GM15510 (cell line): Measurements from ENCODE around the gene TACR2.

ENCODE experiments used
- POLR2A ChIP-seq: IDR thresholded peaks from 3 replicates; pipeline ENCODE4 v1.6.1; 2011; ENCODE audit warnings: borderline replicate concordance; ENCODE audit not compliant: insufficient read length; ENCODE audit errors: extremely low read depth

Gene TACR2

DNA sequence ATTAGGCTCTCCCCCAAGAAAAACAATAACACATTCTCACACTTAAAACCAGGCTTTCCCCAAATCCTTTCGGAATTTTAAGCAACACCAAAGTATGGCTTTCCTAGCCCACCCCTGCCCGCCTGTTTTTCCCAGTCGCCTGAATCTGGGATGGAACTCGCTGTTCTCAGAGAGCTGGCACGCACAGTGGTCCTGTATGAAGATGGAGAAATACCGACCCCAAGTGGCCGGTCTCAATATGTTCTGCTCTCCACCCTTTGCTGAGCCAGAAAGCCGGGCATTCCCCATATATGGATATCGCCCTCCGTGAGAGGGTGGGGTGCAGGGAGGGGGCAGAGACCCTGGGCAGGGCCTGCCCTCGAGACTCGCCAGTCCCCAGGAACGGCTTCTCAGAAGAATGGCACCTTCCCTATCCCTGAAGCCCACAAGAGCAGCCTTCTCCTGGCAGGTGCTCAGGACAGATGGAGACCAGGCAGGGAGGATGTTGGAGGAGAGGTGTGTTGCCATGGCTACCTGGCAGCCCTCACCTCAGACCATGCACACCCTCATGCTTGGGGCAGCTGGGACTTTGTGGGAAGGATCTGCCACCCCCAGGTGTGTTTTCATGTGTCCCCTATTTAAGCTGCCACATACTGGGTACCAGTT is 3.4 kb downstream of the TACR2 start:
- TF ChIP-seq POLR2A: no peak

DNA sequence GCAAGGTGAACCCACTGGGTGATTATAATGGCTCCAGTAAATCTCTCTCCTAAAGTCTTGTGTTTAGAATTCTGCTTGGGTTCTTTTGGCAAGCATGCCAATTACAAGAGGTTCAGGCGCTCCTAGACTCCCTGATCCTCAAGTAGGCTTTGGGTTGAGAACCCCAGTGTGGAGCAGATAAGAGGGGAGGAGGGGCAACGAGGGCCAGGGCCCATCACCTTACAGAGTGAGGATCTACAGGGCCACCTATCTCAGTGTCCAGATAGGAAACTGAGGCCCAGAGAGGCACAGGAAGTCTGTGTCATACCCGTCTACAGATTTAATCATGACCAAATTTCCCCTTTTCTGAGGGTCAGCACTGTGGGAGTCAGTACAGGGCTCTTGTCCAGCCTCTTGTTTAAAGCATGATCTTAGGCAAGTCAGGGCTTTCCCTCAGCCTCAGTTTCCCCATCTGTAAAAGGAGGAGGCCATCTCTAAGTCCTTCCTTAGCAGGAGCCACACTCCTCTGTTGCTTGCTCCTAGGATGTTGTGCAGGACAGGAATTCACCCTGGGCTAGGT is 4.4 kb downstream of the TACR2 start:
- no peak for TF ChIP-seq POLR2A

DNA sequence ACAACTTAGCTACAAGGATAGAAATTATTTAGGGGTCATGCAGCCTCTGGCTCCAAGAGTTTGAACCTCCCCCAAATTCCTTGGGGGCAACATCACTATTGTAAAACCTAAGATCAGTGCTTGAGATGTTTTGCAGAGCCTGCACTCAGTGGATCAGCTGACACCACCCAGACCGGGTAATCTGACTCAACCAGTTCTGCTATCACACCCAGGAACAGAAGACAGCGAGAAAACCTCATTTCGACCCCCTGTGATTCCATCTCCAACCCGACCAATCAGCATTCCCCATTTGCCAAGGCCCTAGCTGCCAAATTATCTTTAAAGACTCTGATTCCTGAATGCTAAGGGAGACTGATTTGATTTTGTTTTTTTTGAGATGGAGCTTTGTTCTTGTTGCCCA is 5.2 kb downstream of the TACR2 start:
- TF ChIP-seq POLR2A: no peak

DNA sequence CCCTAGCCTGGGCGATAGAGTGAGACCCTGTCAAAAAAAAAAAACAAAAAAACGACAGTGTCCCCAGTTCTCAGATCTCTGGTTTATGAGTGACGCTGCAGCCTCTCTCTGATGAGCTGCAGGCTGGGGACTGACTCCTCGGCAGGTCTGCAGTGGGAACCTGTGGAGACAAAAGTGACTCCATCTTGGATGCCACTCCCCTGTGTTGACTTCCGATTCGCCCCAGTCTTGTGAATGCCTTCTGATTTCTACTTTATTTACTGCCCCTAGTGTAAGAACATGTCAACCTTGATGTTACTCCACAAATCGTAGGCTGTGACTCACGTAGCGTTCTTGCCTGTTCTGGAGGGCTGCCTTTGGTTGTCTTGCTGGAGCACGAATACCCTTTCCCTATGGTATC is 6.2 kb downstream of the TACR2 start:
- TF ChIP-seq POLR2A: no peak

DNA sequence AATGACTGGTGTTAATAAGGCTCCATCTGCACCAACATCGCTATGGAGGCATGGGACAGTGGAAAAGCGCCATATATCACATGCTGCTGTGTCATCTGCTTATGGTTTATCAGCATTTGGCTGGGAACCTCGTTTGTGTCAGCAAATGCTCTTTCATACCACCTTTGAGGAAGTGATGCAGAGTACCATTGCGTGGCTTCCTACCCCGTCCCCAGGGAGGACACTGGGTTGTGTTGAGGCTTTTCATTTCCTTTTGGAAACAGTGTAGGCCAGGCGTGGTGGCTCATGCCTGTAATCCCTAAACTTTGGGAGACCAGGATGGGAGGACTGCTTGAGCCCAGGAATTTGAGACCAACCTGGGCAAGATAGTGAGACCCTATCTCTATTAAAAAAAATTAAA is 6.8 kb downstream of the TACR2 start:
- no peak for TF ChIP-seq POLR2A

DNA sequence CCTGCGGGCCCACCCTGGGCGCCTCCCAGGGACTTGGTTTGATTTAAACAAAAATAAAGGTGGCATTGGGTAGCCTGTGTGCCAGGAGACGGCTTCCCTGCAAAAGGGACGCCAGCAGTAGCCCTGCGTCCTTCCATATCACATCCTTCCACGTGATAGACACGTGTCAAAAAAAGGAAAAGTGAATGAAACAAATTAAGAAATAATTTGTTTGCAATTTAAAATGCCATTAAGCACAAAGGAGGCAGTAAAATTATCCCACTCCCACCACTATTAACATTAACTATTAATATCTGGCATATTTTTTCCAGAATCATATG is 7.6 kb downstream of the TACR2 start:
- no peak for TF ChIP-seq POLR2A

- TF ChIP-seq POLR2A: peak; percentile 41
These were observed 8.2 kb downstream of the TACR2 start for GRCh38 chr10:69408318-69409175.

- no peak for TF ChIP-seq POLR2A
These were observed 9.0 kb downstream of the TACR2 start for GRCh38 chr10:69407621-69408301.

DNA sequence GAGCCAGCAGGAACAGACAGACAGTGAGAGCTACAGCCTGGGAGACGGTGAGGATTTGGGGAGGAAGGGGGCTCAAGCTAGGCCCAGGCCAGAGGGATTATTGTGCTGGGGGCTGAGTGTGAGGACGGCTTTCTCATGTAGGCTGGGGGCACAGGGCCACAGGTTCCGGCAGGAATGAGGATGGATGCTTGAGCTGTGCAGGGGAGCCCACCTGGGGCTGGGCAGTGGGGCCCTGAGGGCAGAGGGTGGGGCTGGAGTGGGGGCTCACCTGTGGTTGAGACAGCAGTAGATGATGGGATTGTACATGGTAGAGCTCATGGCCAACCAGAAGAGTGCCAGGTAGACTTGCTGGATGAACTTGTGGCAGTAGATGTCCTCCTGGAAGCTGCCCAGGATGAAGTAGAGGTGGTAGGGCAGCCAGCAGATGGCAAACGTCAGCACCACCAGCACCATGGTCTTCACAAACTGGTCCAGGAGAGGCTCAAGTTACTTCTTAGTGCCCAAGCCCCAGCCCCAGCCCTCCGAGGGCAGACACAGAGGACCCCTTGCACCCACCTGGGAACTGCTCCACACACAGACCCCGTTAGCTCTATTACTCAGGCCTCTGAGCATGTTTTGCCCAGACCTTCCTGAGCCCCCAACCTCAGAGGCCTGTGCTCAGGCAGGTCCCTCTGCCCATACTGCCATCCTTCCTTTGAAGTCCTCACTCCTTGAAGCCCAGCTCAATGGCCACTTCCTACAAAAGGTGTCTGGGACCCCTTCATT is 9.7 kb downstream of the TACR2 start:
- no peak for TF ChIP-seq POLR2A

- TF ChIP-seq POLR2A: no peak
These were observed 10.4 kb downstream of the TACR2 start for GRCh38 chr10:69406302-69406811.

- TF ChIP-seq POLR2A: no peak
These were observed 11.5 kb downstream of the TACR2 start for GRCh38 chr10:69405221-69405620.

DNA sequence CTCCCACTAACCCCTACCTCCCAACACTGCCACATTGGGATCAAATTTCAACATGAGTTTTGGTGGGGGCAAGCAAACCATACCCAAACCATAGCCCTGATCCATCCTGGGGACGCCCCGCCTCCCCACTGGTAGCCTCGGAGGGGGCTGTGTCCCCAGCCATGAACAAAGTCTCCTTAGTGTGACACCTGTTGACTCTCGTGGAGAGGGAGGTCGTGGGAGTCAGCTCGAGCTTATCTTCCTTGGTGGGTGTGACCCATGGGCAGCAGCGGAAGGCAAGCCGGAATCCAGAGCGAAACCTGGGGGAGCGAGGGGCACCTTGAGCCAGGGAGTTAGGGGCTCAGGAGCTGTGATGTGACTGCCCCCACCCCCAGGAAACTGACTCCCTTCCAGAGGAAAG is 11.9 kb downstream of the TACR2 start:
- no peak for TF ChIP-seq POLR2A

DNA sequence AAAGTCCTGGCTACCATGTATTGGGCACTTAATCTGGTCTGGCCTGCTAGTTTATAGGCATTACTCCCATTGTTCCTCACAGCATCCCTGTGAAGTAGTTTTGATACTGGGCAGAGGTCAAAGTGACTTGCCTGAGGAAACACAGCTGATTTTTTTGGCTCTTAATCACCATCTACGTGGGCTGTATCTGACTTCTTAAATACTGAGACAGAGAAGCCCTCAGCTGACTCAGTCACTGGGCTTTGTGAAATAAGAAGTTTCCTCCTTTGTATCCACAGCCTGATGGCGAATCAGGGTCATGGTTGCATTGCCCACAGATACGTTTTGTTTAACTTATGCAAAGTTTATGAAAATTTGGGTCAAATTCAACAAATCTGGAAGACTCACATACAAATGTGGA is 13.2 kb downstream of the TACR2 start:
- TF ChIP-seq POLR2A: no peak

DNA sequence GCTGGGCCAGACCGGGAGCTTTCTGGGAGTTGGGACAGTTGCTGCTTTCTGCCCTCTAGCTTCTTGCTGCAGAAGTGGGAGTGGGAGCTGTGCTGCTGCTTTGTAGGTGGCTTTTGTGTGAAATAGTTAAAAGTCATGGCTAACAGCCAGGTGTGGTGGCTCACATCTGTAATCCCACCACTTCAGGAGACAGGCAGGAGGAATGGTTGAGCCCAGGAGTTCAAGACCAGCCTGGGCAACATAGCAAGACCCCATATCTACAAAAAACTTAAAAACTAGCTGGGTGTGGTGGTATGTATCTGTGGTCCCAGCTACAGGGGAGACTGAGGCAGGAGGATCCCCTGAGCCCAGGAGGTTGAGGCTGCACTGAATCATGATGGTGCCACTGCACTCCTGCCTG is 13.7 kb downstream of the TACR2 start:
- TF ChIP-seq POLR2A: no peak
